Activated T-helper 17 cell treated with anti-CD3 and anti-CD28 coated beads, Interleukin-2, amount 50 U/mL, for 72 hours (primary cell): ENCODE results near the gene TMEM269. TPM values are rescaled to one million over a fixed set of nuclear protein-coding genes. Genes with fewer than 3 reads are reported as not detected.
"Not testable (repeated sequence)": the region's sequence is repeated elsewhere in the genome, so short reads cannot be mapped to it uniquely, and the experiment has no call there.

Experiments used
- ATAC-seq: fragments of 150-1000 bp; cut with Tn5 transposase; replicated peaks from 2 replicates; pipeline ENCODE4 v1.10.0; 2021; ENCODE audit warnings: mild to moderate bottlenecking, moderate library complexity
- H3K27ac Mint-ChIP-seq: one replicate; pipeline ENCODE4 v1.8.0; 2022; ENCODE audit warnings: mixed read lengths
- H3K27me3 Mint-ChIP-seq: one replicate; pipeline ENCODE4 v1.8.0; 2022; ENCODE audit warnings: mixed read lengths
- H3K36me3 Mint-ChIP-seq: one replicate; pipeline ENCODE4 v1.8.0; 2022; ENCODE audit warnings: low read depth, mild to moderate bottlenecking, mixed read lengths
- H3K4me1 Mint-ChIP-seq: one replicate; pipeline ENCODE4 v1.8.0; 2022; ENCODE audit warnings: mixed read lengths
- H3K4me3 Mint-ChIP-seq: one replicate; pipeline ENCODE4 v1.8.0; 2022; ENCODE audit warnings: mild to moderate bottlenecking, mixed read lengths
- H3K9me3 Mint-ChIP-seq: one replicate; pipeline ENCODE4 v1.8.0; 2022; ENCODE audit warnings: mixed read lengths
- total RNA-seq, 2 donors: library from RNA; stranded (reverse); gene quantifications; one replicate each; pipeline ENCODE4 v1.2.3, GENCODE V29; 2022

TMEM269 gene
- total RNA-seq, 2 donors from 2014 or later: 0.15 to 2.8 TPM

GRCh38 chr1:42742617-42743316 is 42.0 kb upstream of the TMEM269 start:
- Mint-ChIP-seq H3K9me3 (no peaks in the 10 kb centered on the region), H3K27ac (no peak overlapping the region), H3K27me3 (no peaks in the 10 kb centered on the region), H3K4me3 (no peak overlapping the region), H3K4me1 (no peaks in the 10 kb centered on the region), H3K36me3 (peaks cover 14% of the 10 kb centered on the region)
- ATAC-seq: no peak

GRCh38 chr1:42743317-42744147 is 41.3 kb upstream of the TMEM269 start:
- no peak overlapping the region for H3K4me3 Mint-ChIP-seq
- H3K9me3 Mint-ChIP-seq: no peaks in the 10 kb centered on the region
- no peaks in the 10 kb centered on the region for H3K4me1 Mint-ChIP-seq
- no peaks in the 10 kb centered on the region for H3K27me3 Mint-ChIP-seq
- ATAC-seq: no peak
- H3K27ac Mint-ChIP-seq: no peak overlapping the region
- peaks cover 22% of the 10 kb centered on the region for H3K36me3 Mint-ChIP-seq

- no peaks in the 10 kb centered on the region for H3K4me1 Mint-ChIP-seq
- H3K36me3 Mint-ChIP-seq: peaks cover 27% of the 10 kb centered on the region
- no peaks in the 10 kb centered on the region for H3K27me3 Mint-ChIP-seq
- H3K4me3 Mint-ChIP-seq: no peak overlapping the region
- ATAC-seq: no peak
- no peak overlapping the region for H3K27ac Mint-ChIP-seq
- H3K9me3 Mint-ChIP-seq: no peaks in the 10 kb centered on the region
Measured at GRCh38 chr1:42744148-42744413, 40.7 kb upstream of the TMEM269 start.

GRCh38 chr1:42745851-42746250 is 38.9 kb upstream of the TMEM269 start:
- H3K27ac Mint-ChIP-seq: no peak overlapping the region
- no peaks in the 10 kb centered on the region for H3K27me3 Mint-ChIP-seq
- ATAC-seq: no peak
- peaks cover 42% of the 10 kb centered on the region for H3K36me3 Mint-ChIP-seq
- no peak overlapping the region for H3K4me3 Mint-ChIP-seq
- H3K9me3 Mint-ChIP-seq: no peaks in the 10 kb centered on the region
- H3K4me1 Mint-ChIP-seq: no peaks in the 10 kb centered on the region

- ATAC-seq: no peak
Measured at GRCh38 chr1:42746436-42747105, 38.2 kb upstream of the TMEM269 start.

GRCh38 chr1:42747125-42747524 is 37.7 kb upstream of the TMEM269 start:
- H3K4me3 Mint-ChIP-seq: no peak overlapping the region
- ATAC-seq: no peak
- no peaks in the 10 kb centered on the region for H3K9me3 Mint-ChIP-seq
- no peaks in the 10 kb centered on the region for H3K27me3 Mint-ChIP-seq
- peaks cover 50% of the 10 kb centered on the region for H3K36me3 Mint-ChIP-seq
- no peaks in the 10 kb centered on the region for H3K4me1 Mint-ChIP-seq
- no peak overlapping the region for H3K27ac Mint-ChIP-seq

More at GRCh38 chr1:42746436-42747105, 38.2 kb upstream of the TMEM269 start:
- no peak overlapping the region for H3K27ac Mint-ChIP-seq
- no peaks in the 10 kb centered on the region for H3K9me3 Mint-ChIP-seq
- no peaks in the 10 kb centered on the region for H3K4me1 Mint-ChIP-seq
- no peak overlapping the region for H3K4me3 Mint-ChIP-seq
- H3K36me3 Mint-ChIP-seq: peaks cover 45% of the 10 kb centered on the region
- H3K27me3 Mint-ChIP-seq: no peaks in the 10 kb centered on the region

GRCh38 chr1:42748021-42748420 is 36.8 kb upstream of the TMEM269 start:
- no peaks in the 10 kb centered on the region for H3K4me1 Mint-ChIP-seq
- ATAC-seq: no peak
- H3K27me3 Mint-ChIP-seq: no peaks in the 10 kb centered on the region
- H3K36me3 Mint-ChIP-seq: peaks cover 59% of the 10 kb centered on the region
- H3K27ac Mint-ChIP-seq: peak overlapping the region; percentile 23
- no peak overlapping the region for H3K4me3 Mint-ChIP-seq
- no peaks in the 10 kb centered on the region for H3K9me3 Mint-ChIP-seq

DNA sequence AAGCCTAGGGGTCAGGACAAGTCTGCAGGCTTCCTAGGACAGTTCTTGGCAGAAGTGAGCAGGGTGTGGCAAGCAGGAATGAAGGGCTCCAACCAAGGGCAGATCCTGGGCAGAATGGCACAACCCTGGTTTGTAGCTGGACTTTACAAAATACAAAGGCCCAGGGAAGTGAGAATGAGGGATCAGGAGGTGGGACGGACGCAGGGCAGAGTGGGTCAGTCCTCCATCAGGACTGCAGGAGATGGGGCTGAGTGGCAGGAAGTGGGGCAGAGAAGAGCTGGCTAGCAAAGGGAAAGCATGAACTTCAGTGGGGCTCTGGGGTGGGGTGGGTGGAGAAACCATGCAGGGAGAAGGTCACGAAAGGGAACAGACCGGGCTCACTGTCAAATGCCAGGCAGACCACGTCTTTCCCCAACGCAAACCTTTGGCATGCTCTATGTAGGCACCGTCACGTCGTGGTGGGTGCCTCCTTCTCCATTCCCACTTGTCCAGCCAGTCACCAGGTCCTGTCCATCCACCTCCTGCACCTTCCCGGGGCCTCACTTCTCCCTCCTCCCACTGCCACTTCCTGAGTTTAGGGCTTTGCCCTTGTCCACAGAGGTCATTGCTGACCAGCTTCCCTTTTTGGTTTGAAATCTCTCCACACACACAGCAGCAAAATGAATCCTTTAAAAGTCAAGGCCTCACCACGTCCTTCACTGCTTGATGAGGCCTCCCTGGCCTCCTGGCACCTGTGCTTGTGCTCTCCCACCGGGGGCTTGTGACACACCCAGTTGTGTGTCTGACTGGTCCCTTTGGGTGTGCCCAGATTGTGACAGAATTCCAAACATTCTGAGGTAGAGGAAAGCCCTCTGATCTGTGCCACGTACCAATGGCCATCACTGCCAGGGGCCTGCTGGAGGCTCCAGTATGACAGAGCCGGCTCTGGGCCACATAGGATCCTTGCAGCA is 36.1 kb upstream of the TMEM269 start:
- H3K4me1 Mint-ChIP-seq: no peaks in the 10 kb centered on the region
- H3K4me3 Mint-ChIP-seq: no peak overlapping the region
- H3K27me3 Mint-ChIP-seq: no peaks in the 10 kb centered on the region
- ATAC-seq: no peak
- peak overlapping the region; percentile 23 for H3K27ac Mint-ChIP-seq
- H3K9me3 Mint-ChIP-seq: no peaks in the 10 kb centered on the region
- peaks cover 67% of the 10 kb centered on the region for H3K36me3 Mint-ChIP-seq

DNA sequence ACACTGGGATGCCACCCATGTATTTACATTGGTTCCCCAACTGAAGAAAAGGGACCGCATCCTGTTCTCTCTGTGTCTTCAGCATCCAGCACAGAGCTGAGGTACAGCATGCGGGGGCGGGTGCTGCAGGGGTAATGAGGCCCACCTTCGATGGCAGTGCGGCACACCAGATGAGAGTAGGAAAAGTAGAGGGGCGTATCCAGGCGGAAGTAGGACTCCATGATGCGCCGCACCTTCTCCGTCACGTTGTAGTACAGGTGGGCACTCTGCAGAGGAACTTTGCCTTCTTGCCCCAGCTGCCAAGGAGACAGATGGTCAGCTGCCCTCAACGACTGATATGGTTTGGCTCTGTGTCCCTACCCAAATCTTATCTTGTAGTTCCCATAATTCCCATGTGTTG is 34.8 kb upstream of the TMEM269 start:
- Mint-ChIP-seq H3K27me3 (no peaks in the 10 kb centered on the region), H3K4me1 (no peaks in the 10 kb centered on the region), H3K9me3 (no peaks in the 10 kb centered on the region), H3K27ac (no peak overlapping the region), H3K36me3 (peaks cover 80% of the 10 kb centered on the region), H3K4me3 (no peak overlapping the region)
- ATAC-seq: no peak

- H3K4me1 Mint-ChIP-seq, H3K27ac Mint-ChIP-seq, ATAC-seq, H3K27me3 Mint-ChIP-seq, H3K9me3 Mint-ChIP-seq, H3K4me3 Mint-ChIP-seq: not testable (repeated sequence)
- peaks cover 84% of the 10 kb centered on the region for H3K36me3 Mint-ChIP-seq
Measured at GRCh38 chr1:42751511-42752070, 33.2 kb upstream of the TMEM269 start.

- Mint-ChIP-seq H3K4me1 (no peaks in the 10 kb centered on the region), H3K27me3 (no peaks in the 10 kb centered on the region), H3K36me3 (peaks cover 88% of the 10 kb centered on the region), H3K9me3 (no peaks in the 10 kb centered on the region), H3K4me3 (no peak overlapping the region), H3K27ac (no peak overlapping the region)
- ATAC-seq: no peak
Measured at GRCh38 chr1:42752284-42752683, 32.5 kb upstream of the TMEM269 start.

- no peak overlapping the region for H3K4me3 Mint-ChIP-seq
- H3K9me3 Mint-ChIP-seq: no peaks in the 10 kb centered on the region
- no peaks in the 10 kb centered on the region for H3K27me3 Mint-ChIP-seq
- no peak overlapping the region for H3K27ac Mint-ChIP-seq
- ATAC-seq: no peak
- H3K4me1 Mint-ChIP-seq: no peaks in the 10 kb centered on the region
- H3K36me3 Mint-ChIP-seq: peaks cover 93% of the 10 kb centered on the region
Measured at GRCh38 chr1:42753070-42753469, 31.7 kb upstream of the TMEM269 start.

GRCh38 chr1:42756956-42757891 is 27.6 kb upstream of the TMEM269 start:
- Mint-ChIP-seq H3K4me3 (no peak overlapping the region), H3K36me3 (peaks cover 96% of the 10 kb centered on the region), H3K27ac (peak overlapping the region; percentile 23), H3K4me1 (no peaks in the 10 kb centered on the region), H3K27me3 (no peaks in the 10 kb centered on the region), H3K9me3 (no peaks in the 10 kb centered on the region)
- peak; percentile 66 for ATAC-seq
